MG63 (cell line): ENCODE data around the gene MAG. TPM values are rescaled to one million over a fixed set of nuclear protein-coding genes. Genes with fewer than 3 reads are reported as not detected.
A peak's percentile ranks its signal among the peaks of the same experiment; 100 is the strongest.

Experiments
- DNase-seq: peaks from one replicate; pipeline ENCODE4 v3.0.0-alpha.2; 2020
- H3K27me3 ChIP-seq: fragments of 250-450 bp; sonication (Bioruptor Pico); 2 replicates; pipeline ENCODE4 v1.5.1; 2020; ENCODE audit warnings: mild to moderate bottlenecking, moderate library complexity
- H3K36me3 ChIP-seq: fragments of 250-450 bp; sonication (Bioruptor Pico); 2 replicates; pipeline ENCODE4 v1.5.1; 2020; ENCODE audit warnings: mild to moderate bottlenecking, moderate library complexity
- H3K4me3 ChIP-seq: fragments of 250-450 bp; sonication (Bioruptor Pico); 2 replicates; pipeline ENCODE4 v1.5.1; 2020; ENCODE audit warnings: mild to moderate bottlenecking, moderate library complexity
- H3K9me3 ChIP-seq: fragments of 250-450 bp; sonication (Bioruptor Pico); 2 replicates; pipeline ENCODE4 v1.5.1; 2020; ENCODE audit warnings: mild to moderate bottlenecking, moderate library complexity
- total RNA-seq: library from RNA; depleted of rRNA; stranded (reverse); fragments of >200 nt; shearing (Covaris generic); gene quantifications from 2 replicates; pipeline ENCODE4 v1.2.3, GENCODE V29; 2014; ENCODE audit warnings: low replicate concordance

MAG gene
- total RNA-seq, 1 experiment from 2014 or later = not detected

DNA sequence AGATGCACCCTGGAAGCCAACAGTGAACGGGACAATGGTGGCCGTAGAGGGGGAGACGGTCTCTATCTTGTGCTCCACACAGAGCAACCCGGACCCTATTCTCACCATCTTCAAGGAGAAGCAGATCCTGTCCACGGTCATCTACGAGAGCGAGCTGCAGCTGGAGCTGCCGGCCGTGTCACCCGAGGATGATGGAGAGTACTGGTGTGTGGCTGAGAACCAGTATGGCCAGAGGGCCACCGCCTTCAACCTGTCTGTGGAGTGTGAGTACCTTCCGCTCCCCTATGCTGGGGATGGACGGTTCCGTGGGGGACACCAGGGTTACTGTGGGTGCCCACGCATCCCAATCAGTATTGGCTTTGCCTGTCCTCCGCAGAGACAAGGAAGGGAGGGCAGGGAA is 10.5 kb downstream of the MAG start:
- DNase-seq = no peak
- Histone ChIP-seq H3K36me3 (no peaks in the 10 kb centered on the region), H3K9me3 (no peaks in the 10 kb centered on the region)

GRCh38 chr19:35303357-35303915 is 11.5 kb downstream of the MAG start:
- Histone ChIP-seq H3K4me3 (no peak overlapping the region), H3K9me3 (no peaks in the 10 kb centered on the region), H3K36me3 (no peaks in the 10 kb centered on the region), H3K27me3 (no peaks in the 10 kb centered on the region)
- DNase-seq = no peak

More for the DNA sequence above, 10.5 kb downstream of the MAG start:
- no peak overlapping the region for H3K4me3 ChIP-seq
- no peaks in the 10 kb centered on the region for H3K27me3 ChIP-seq

GRCh38 chr19:35304036-35304435 is 12.1 kb downstream of the MAG start:
- DNase-seq = no peak
- Histone ChIP-seq H3K4me3 (no peak overlapping the region), H3K36me3 (no peaks in the 10 kb centered on the region), H3K27me3 (no peaks in the 10 kb centered on the region), H3K9me3 (no peaks in the 10 kb centered on the region)

DNA sequence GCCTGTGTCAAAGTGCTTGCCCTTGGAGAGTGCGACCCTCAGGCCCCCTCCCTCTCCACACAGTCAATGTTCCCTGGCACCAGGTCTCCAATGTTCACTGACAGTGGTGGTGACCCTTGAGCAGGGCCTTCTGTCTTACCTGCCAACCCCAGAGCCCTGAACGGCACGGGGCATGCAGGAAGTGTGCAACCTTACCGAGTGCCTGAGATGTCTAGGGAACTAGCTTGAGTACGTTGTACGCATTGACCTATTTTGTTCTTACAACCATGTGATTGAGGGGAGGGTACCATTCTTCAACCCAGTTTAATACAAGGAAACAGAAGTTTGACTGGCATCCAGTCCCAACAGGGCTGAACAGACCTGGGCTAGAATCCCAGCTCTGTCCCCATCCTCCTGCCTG is 13.2 kb downstream of the MAG start:
- no peak for DNase-seq
- no peaks in the 10 kb centered on the region for H3K36me3 ChIP-seq
- H3K9me3 ChIP-seq = no peaks in the 10 kb centered on the region
- H3K27me3 ChIP-seq = no peaks in the 10 kb centered on the region
- H3K4me3 ChIP-seq = no peak overlapping the region

- Histone ChIP-seq H3K36me3 (no peaks in the 10 kb centered on the region), H3K27me3 (no peaks in the 10 kb centered on the region), H3K9me3 (no peaks in the 10 kb centered on the region), H3K4me3 (no peak overlapping the region)
- DNase-seq = no peak
Measured at GRCh38 chr19:35306473-35307246, 14.7 kb downstream of the MAG start.

- H3K9me3 ChIP-seq = no peaks in the 10 kb centered on the region
- no peak for DNase-seq
- no peak overlapping the region for H3K4me3 ChIP-seq
- no peaks in the 10 kb centered on the region for H3K27me3 ChIP-seq
- H3K36me3 ChIP-seq = no peaks in the 10 kb centered on the region
Measured at GRCh38 chr19:35307931-35308330, 16.0 kb downstream of the MAG start.

DNA sequence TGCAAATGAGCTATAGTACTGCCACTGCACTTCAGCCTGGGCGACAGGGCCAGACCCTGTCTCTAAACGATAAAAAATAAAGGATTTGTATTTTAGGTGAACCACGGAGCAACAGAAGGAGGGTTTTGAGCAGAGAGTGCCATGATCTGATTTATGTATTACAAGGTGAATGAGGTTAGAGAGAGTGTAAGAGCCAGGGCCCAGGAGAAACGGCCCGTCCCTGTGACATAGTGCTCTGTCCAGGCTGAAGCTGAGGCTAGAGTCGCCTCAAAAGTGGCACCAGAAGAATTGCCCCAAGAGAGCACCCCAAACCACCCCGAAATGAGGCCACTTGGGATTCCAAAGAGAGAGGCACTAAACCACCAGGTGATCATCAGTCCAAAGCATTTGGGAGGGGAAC is 16.9 kb downstream of the MAG start:
- Histone ChIP-seq H3K27me3 (no peaks in the 10 kb centered on the region), H3K9me3 (no peaks in the 10 kb centered on the region), H3K36me3 (no peaks in the 10 kb centered on the region), H3K4me3 (no peak overlapping the region)
- no peak for DNase-seq

- Histone ChIP-seq H3K36me3 (no peaks in the 10 kb centered on the region), H3K9me3 (no peaks in the 10 kb centered on the region), H3K27me3 (no peaks in the 10 kb centered on the region), H3K4me3 (no peak overlapping the region)
- no peak for DNase-seq
Measured at GRCh38 chr19:35309481-35310279, 17.7 kb downstream of the MAG start.

DNA sequence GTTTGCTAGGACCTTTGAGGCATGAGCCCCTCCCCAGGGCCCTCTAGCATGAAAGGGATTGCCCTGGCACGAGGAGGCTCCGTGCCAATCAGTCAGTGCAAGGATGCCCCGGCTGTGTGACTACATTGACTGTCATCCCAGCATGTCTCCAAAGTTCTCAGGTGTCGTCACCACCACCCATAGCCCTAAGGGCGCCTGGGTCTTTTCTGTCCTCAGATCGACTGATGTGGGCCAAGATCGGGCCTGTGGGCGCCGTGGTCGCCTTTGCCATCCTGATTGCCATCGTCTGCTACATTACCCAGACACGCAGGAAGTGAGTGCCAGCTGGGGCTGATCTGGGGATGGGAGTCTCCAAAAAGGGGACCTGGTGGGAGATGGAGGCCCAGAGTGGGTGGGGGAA is 18.4 kb downstream of the MAG start:
- Histone ChIP-seq H3K9me3 (no peaks in the 10 kb centered on the region), H3K4me3 (no peak overlapping the region), H3K27me3 (no peaks in the 10 kb centered on the region), H3K36me3 (no peaks in the 10 kb centered on the region)
- no peak for DNase-seq

DNA sequence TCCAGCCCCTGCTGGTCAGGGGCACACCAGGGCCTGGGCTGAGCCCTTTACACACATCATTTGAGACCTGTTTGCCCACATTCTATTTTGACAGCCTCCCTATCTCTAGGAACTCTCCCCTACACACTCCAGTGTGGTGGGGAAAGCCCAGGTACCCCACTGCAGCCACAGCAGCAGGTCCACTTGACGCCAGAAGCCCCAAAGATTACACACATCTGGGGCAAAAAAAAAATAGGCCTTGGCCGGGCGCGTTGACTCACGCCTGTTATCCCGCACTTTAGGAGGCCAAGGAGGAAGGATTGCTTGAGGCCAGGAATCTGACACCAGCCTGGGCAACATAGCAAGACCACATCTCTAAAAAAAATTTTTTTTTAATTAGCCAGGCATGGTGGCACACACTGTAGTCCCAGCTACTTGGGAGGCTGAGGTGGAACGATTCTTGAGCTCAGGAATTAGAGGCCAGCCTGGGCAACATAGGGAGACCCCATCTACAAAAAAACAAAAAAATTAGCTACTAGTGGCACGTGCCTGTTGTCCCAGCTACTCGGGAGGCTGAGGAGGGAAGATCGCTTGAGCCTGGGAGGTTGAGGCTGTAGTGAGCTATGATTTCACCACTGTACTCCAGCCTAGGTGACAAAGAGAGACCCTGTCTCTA is 19.0 kb downstream of the MAG start:
- H3K9me3 ChIP-seq = no peaks in the 10 kb centered on the region
- no peaks in the 10 kb centered on the region for H3K36me3 ChIP-seq
- no peak for DNase-seq
- H3K27me3 ChIP-seq = no peaks in the 10 kb centered on the region
- H3K4me3 ChIP-seq = no peak overlapping the region

- Histone ChIP-seq H3K27me3 (no peaks in the 10 kb centered on the region), H3K4me3 (no peak overlapping the region), H3K9me3 (no peaks in the 10 kb centered on the region), H3K36me3 (no peaks in the 10 kb centered on the region)
- DNase-seq = no peak
Measured at GRCh38 chr19:35311901-35312665, 20.1 kb downstream of the MAG start.

GRCh38 chr19:35313587-35313986 is 21.6 kb downstream of the MAG start:
- H3K36me3 ChIP-seq = no peaks in the 10 kb centered on the region
- no peak overlapping the region for H3K4me3 ChIP-seq
- H3K9me3 ChIP-seq = no peaks in the 10 kb centered on the region
- H3K27me3 ChIP-seq = no peaks in the 10 kb centered on the region
- peak; percentile 17 for DNase-seq

DNA sequence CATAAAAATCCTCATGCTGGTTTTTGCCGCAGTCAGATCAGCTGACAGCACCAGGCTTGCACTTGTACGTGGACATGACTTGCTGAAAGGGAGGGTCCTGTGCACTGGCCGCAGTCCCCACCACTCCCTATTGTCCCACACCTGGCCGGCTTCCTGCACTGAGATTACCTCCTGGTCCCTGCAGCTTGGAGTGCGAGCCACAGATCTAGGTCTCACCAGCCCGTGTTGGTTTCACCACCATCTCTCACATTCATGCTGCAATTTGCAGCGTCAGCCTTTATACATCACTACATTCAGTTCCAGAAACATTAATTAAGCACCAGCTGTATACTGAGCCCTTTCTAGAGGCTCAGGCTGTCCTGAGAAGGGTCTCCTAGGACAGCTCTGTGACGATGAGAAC is 22.1 kb downstream of the MAG start:
- no peak for DNase-seq
- no peak overlapping the region for H3K4me3 ChIP-seq
- H3K36me3 ChIP-seq = no peaks in the 10 kb centered on the region
- H3K27me3 ChIP-seq = no peaks in the 10 kb centered on the region
- no peaks in the 10 kb centered on the region for H3K9me3 ChIP-seq

DNA sequence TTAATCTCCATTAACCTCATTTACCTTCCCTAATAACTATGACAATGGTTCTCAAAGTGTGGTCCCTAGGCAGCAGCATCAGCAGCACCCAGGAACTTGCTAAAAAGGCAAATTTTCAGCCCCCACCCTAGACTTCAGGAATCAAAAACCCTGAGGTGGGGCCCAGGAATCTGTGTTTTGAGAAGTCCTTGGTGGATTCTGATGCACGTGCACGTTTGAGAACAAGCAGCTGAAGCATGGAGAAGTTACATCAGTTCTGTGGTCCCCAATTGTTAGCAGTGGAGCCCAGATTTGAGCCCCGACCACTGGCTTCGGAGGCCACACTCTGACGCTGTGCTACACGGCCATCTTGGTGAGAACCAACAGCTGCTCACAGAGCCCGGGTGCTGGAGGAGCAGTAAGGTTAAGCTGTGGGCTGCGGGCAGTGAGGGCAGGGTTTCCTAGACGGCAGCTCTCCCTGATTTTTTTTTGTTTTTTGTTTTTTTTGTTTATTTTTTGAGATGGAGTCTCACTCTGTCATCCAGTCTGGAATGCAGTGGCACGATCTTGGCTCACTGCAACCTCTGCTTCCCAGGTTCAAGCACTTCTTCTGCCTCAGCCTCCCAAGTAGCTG is 23.0 kb downstream of the MAG start:
- H3K4me3 ChIP-seq = no peak overlapping the region
- H3K36me3 ChIP-seq = no peaks in the 10 kb centered on the region
- H3K9me3 ChIP-seq = no peaks in the 10 kb centered on the region
- no peaks in the 10 kb centered on the region for H3K27me3 ChIP-seq
- no peak for DNase-seq

GRCh38 chr19:35315883-35316282 is 23.9 kb downstream of the MAG start:
- Histone ChIP-seq H3K27me3 (no peaks in the 10 kb centered on the region), H3K36me3 (no peaks in the 10 kb centered on the region), H3K4me3 (no peak overlapping the region), H3K9me3 (no peaks in the 10 kb centered on the region)
- DNase-seq = no peak

GRCh38 chr19:35316560-35316959 is 24.6 kb downstream of the MAG start:
- no peaks in the 10 kb centered on the region for H3K27me3 ChIP-seq
- no peak for DNase-seq
- no peak overlapping the region for H3K4me3 ChIP-seq
- no peaks in the 10 kb centered on the region for H3K9me3 ChIP-seq
- no peaks in the 10 kb centered on the region for H3K36me3 ChIP-seq
